Central memory CD8-positive, alpha-beta T cell (primary cell): ENCODE measurements around the gene HPSE2.

Experiments used
- ATAC-seq: fragments of 150-1000 bp; cut with Tn5 transposase; replicated peaks from 2 replicates; pipeline ENCODE4 v1.10.0; 2022; ENCODE audit warnings: mild to moderate bottlenecking, moderate FRiP score, moderate number of reproducible peaks; ENCODE audit not compliant: poor library complexity, severe bottlenecking; ENCODE audit errors: extremely low read depth
- DNase-seq, 2 donors: peaks; one replicate each; pipeline ENCODE4 v3.0.0; 2021; ENCODE audit warnings: low spot score in 2 of 2
- H3K27ac Mint-ChIP-seq: one replicate; pipeline ENCODE4 v1.8.0; 2022; ENCODE audit warnings: low read depth, mild to moderate bottlenecking, moderate library complexity, mixed read lengths
- H3K27me3 Mint-ChIP-seq: one replicate; pipeline ENCODE4 v1.8.0; 2022; ENCODE audit warnings: mixed read lengths
- H3K36me3 Mint-ChIP-seq: one replicate; pipeline ENCODE4 v1.8.0; 2022; ENCODE audit warnings: mild to moderate bottlenecking, moderate library complexity, mixed read lengths; ENCODE audit not compliant: insufficient read depth
- H3K4me1 Mint-ChIP-seq: one replicate; pipeline ENCODE4 v1.8.0; 2022; ENCODE audit warnings: mixed read lengths
- H3K4me3 Mint-ChIP-seq: one replicate; pipeline ENCODE4 v1.8.0; 2022; ENCODE audit warnings: mild to moderate bottlenecking, moderate library complexity, mixed read lengths
- H3K9me3 Mint-ChIP-seq: one replicate; pipeline ENCODE4 v1.8.0; 2022; ENCODE audit warnings: mixed read lengths

HPSE2 gene

DNA sequence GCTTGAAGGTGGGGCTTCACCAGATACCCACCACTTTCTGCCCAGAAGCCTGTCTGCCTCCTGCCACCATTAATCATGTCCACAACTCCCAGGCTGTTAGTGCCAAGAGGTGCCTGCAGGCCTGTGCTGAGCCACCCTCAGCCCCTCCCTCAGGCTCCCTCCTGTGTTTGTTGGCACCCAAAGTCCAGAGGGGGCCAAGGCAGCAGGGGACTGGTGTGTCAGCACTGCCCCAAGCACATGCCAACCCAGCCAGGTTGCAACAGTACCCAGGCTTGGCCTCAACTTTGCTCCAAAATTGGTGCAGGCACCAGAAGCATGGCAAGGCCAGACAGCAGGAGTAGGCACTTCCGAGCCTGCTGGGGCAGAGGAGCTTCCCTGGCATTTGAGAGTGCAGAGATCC lies 111.3 kb downstream of the HPSE2 start:
- H3K4me3 Mint-ChIP-seq: no peak overlapping the region
- H3K36me3 Mint-ChIP-seq: no peaks in the 10 kb centered on the region
- DNase-seq (no peak), ATAC-seq (no peak)
- no peaks in the 10 kb centered on the region for H3K4me1 Mint-ChIP-seq
- H3K27ac Mint-ChIP-seq: no peak overlapping the region
- H3K9me3 Mint-ChIP-seq: no peaks in the 10 kb centered on the region
- H3K27me3 Mint-ChIP-seq: no peaks in the 10 kb centered on the region

- no peak for DNase-seq
- H3K36me3 Mint-ChIP-seq: no peaks in the 10 kb centered on the region
- no peak overlapping the region for H3K4me3 Mint-ChIP-seq
- H3K4me1 Mint-ChIP-seq: no peaks in the 10 kb centered on the region
- no peaks in the 10 kb centered on the region for H3K9me3 Mint-ChIP-seq
- no peaks in the 10 kb centered on the region for H3K27me3 Mint-ChIP-seq
- ATAC-seq: no peak
- no peak overlapping the region for H3K27ac Mint-ChIP-seq
Observed at GRCh38 chr10:99123851-99124250, 111.8 kb downstream of the HPSE2 start.

- Mint-ChIP-seq H3K36me3 (no peaks in the 10 kb centered on the region), H3K27ac (no peak overlapping the region), H3K4me3 (no peak overlapping the region), H3K27me3 (no peaks in the 10 kb centered on the region), H3K4me1 (no peaks in the 10 kb centered on the region), H3K9me3 (no peaks in the 10 kb centered on the region)
- DNase-seq (no peak), ATAC-seq (no peak)
Observed at GRCh38 chr10:99123336-99123735, 112.3 kb downstream of the HPSE2 start.

- peaks cover 6% of the 10 kb centered on the region for H3K9me3 Mint-ChIP-seq
- no peak overlapping the region for H3K4me3 Mint-ChIP-seq
- no peak overlapping the region for H3K27ac Mint-ChIP-seq
- H3K4me1 Mint-ChIP-seq: no peaks in the 10 kb centered on the region
- H3K27me3 Mint-ChIP-seq: no peaks in the 10 kb centered on the region
- DNase-seq (no peak), ATAC-seq (no peak)
- no peaks in the 10 kb centered on the region for H3K36me3 Mint-ChIP-seq
Observed at GRCh38 chr10:99119258-99119748, 116.3 kb downstream of the HPSE2 start.

GRCh38 chr10:99115703-99116102 lies 119.9 kb downstream of the HPSE2 start:
- peaks cover 6% of the 10 kb centered on the region for H3K9me3 Mint-ChIP-seq
- H3K4me3 Mint-ChIP-seq: no peak overlapping the region
- no peak for DNase-seq
- no peaks in the 10 kb centered on the region for H3K36me3 Mint-ChIP-seq
- no peak overlapping the region for H3K27ac Mint-ChIP-seq
- no peaks in the 10 kb centered on the region for H3K27me3 Mint-ChIP-seq
- H3K4me1 Mint-ChIP-seq: no peaks in the 10 kb centered on the region
- no peak for ATAC-seq

DNA sequence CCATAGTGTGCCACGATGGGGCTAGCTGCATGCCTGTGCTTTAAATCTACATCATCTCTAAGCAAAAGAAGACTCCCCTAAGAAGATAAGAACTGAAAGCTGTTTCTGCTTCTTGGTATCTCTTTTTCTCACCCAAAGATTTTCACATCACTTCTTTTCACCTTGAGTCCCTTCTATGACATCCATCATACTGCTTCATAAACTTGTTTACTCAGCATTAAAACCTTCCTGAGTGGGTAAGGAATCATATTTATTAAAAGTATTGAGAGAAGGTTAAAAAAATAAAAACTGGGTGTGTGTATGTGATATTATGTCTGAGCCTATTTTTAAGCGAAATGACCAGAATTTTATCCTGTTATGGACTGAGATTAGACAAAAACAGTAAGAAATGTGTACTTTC lies 150.3 kb downstream of the HPSE2 start:
- H3K9me3 Mint-ChIP-seq: peaks cover 6% of the 10 kb centered on the region
- no peaks in the 10 kb centered on the region for H3K36me3 Mint-ChIP-seq
- ATAC-seq (no peak), DNase-seq (no peak)
- no peaks in the 10 kb centered on the region for H3K27me3 Mint-ChIP-seq
- no peaks in the 10 kb centered on the region for H3K4me1 Mint-ChIP-seq
- no peak overlapping the region for H3K27ac Mint-ChIP-seq
- no peak overlapping the region for H3K4me3 Mint-ChIP-seq

DNA sequence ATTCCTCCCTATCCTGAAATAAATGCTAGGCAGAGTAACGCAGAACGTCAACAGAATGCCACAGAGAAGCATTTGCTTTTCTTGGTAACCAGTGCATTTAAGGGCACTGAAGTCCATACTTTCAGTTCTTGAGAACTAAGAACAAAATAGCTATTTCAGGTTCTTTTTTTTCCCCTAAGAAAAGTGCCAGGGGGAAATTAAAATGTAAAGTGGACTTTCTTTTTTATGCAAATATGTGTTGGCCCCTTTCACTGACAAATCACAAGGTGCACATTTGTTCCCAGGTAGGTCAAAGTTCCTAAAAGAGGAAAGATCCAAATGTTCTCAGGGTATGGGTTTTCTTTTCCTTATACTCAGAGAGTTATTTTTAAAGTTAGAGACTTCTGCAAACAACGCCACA lies 151.5 kb downstream of the HPSE2 start:
- H3K27ac Mint-ChIP-seq: no peak overlapping the region
- DNase-seq: no peak
- H3K4me3 Mint-ChIP-seq: no peak overlapping the region
- H3K4me1 Mint-ChIP-seq: no peaks in the 10 kb centered on the region
- H3K27me3 Mint-ChIP-seq: no peaks in the 10 kb centered on the region
- no peaks in the 10 kb centered on the region for H3K36me3 Mint-ChIP-seq
- no peaks in the 10 kb centered on the region for H3K9me3 Mint-ChIP-seq
- ATAC-seq: no peak

DNA sequence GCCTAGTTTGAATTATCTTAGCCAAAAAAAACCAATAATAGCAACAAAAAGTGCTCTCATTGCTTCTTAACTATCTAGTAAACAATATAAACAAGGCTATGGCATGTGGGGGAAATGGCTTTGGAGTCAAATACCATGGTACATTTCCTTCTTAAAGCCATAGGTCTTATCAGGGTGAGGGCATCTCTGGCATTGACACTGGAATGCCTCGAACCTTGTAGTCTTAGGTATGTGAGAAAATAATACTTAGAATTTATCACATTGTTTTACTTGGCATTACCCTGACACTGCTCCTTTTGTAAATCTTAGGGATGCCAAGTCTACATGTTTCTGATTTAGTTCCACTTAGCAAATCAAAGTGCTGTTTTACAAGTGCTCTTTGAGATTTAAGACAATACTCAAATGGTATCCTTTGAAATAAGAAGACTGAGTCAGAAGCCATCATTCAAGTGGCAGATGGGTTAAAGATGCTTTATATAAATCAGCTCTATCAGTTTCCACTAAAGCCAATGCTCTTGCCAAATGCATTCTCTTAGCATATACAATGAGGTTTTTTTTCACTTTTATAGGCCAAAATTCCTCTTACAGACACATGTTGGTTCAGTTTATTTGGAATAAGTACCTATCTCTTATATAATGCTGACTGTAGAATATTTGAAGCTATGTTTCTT lies 155.2 kb downstream of the HPSE2 start:
- no peaks in the 10 kb centered on the region for H3K9me3 Mint-ChIP-seq
- ATAC-seq: no peak

DNA sequence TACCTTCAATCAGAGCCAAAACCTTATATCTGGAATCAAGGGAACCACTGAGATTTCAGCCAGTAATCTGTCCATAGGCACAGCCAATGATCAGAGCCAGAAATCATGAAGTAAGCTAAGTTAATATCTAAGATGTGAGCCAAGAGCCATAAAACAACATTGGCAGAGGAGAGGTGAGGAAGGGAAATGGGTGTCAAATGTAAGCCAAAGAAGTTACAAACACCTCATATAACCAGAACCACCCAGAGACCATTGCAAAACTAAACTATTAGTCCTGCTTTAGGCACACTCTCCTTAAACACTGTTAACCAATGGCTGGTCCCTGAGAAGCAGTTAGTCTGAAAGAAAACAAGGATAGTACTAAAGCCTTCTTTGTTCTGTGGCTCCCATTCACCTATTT lies 173.1 kb downstream of the HPSE2 start:
- ATAC-seq: no peak
- no peaks in the 10 kb centered on the region for H3K36me3 Mint-ChIP-seq
- H3K27me3 Mint-ChIP-seq: no peaks in the 10 kb centered on the region

More for the DNA sequence above, 155.2 kb downstream of the HPSE2 start:
- H3K4me1 Mint-ChIP-seq: no peaks in the 10 kb centered on the region
- no peak for DNase-seq
- H3K4me3 Mint-ChIP-seq: no peak overlapping the region
- no peak overlapping the region for H3K27ac Mint-ChIP-seq
- peaks cover 11% of the 10 kb centered on the region for H3K27me3 Mint-ChIP-seq
- H3K36me3 Mint-ChIP-seq: no peaks in the 10 kb centered on the region

DNA sequence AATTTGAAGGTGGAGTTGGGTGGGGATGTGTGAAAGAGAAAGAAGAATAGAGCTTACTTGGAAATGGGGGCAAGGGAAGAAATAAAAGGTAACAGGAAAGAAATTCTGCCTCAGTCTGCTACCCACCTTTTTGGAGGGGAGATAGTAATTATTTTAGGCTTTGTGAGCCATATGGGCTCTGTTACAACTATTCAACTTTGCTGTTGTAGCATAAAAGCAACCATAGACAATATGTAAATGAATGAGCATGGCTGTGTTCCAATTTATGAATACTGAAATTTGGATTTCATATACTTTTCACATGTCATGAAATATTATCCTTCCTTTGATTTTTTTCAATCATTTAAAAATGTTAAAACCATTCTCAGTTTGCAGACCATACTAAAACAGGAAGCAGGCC lies 176.9 kb downstream of the HPSE2 start:
- H3K36me3 Mint-ChIP-seq: no peaks in the 10 kb centered on the region
- no peak overlapping the region for H3K4me3 Mint-ChIP-seq
- H3K27me3 Mint-ChIP-seq: no peaks in the 10 kb centered on the region
- no peaks in the 10 kb centered on the region for H3K4me1 Mint-ChIP-seq
- DNase-seq (no peak), ATAC-seq (no peak)
- H3K27ac Mint-ChIP-seq: no peak overlapping the region
- no peaks in the 10 kb centered on the region for H3K9me3 Mint-ChIP-seq

More for the DNA sequence above, 173.1 kb downstream of the HPSE2 start:
- Mint-ChIP-seq H3K4me3 (no peak overlapping the region), H3K4me1 (no peaks in the 10 kb centered on the region), H3K27ac (no peak overlapping the region), H3K9me3 (peaks cover 6% of the 10 kb centered on the region)
- DNase-seq: no peak

DNA sequence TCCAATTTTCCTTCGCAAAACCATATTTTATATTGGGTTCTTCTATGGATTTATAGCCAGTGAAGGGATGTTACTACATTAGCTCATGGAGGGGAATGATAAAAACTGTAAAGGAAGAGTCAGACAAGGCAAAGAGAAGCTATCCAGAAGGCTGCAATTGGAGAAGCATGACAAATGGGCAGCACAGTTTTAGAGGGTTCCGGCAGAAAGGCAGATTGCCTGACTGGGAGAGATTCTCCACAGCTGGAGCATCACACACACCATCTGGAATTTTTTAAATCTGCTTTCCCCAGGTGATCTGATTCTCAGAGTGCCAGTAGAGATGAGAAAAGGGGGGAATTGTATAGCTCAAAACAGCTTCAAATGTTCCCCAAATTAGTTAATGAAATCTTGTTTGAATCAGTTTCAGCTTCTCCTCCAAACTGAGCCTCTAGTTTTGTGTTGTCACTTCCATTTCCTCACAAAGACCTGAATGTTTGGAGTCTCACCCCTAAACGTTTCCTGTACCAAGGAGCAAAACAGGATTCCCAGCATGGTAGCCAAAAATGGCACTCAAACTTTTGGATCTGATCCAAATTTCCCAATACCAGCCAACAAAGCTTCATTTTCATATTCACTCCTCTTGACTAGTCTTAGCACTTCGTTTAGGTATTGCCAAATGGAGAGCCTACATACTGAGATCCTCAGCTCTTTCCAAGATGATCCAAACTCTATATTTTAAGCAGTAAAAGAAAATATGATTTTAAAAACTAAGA lies 177.5 kb downstream of the HPSE2 start:
- H3K27ac Mint-ChIP-seq: no peak overlapping the region
- H3K4me3 Mint-ChIP-seq: no peak overlapping the region
- no peak for ATAC-seq
- no peaks in the 10 kb centered on the region for H3K36me3 Mint-ChIP-seq
- no peaks in the 10 kb centered on the region for H3K9me3 Mint-ChIP-seq
- no peaks in the 10 kb centered on the region for H3K27me3 Mint-ChIP-seq
- no peaks in the 10 kb centered on the region for H3K4me1 Mint-ChIP-seq
- DNase-seq: no peak

- no peak for DNase-seq
- no peaks in the 10 kb centered on the region for H3K36me3 Mint-ChIP-seq
- H3K27ac Mint-ChIP-seq: no peak overlapping the region
- H3K4me3 Mint-ChIP-seq: no peak overlapping the region
- no peaks in the 10 kb centered on the region for H3K4me1 Mint-ChIP-seq
- H3K9me3 Mint-ChIP-seq: peaks cover 11% of the 10 kb centered on the region
- ATAC-seq: no peak
- no peaks in the 10 kb centered on the region for H3K27me3 Mint-ChIP-seq
Observed at GRCh38 chr10:99045671-99046070, 190.0 kb downstream of the HPSE2 start.

DNA sequence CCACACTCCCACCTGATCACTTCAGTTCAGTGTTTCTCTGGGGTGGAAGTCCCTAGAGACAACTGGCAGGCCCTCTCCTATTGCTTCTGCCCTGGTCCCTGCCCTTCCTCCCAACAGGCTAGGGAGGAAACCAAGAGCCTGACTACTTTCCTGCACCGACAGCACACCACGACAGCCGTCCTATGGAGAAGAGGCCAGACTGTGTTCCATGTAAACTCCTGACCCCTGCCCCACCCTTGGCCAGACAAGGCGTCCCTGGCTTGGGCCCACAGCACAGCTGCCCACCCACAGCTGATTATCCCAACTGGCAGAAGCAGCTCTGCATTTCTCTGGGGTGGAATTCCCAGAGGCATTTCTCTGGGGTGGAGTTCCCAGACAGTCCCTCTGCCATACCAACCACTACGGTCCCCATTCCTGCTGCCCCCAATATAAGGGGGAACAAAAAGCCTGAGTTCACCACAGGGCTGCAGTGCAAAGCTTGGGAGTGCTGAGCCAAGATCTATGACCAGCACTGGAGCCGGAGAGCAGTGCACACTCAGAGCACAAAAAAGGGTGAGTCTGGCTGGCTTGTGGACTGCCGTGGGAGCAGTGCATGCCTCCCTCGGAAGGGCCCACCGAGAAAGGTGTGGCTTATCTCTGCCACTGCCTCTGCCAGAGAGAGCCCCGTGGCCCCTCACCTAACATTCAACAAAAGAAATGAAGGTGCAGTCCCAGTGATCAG lies 193.4 kb downstream of the HPSE2 start:
- H3K36me3 Mint-ChIP-seq: no peaks in the 10 kb centered on the region
- no peak overlapping the region for H3K4me3 Mint-ChIP-seq
- ATAC-seq (no peak), DNase-seq (no peak)
- no peaks in the 10 kb centered on the region for H3K4me1 Mint-ChIP-seq
- H3K9me3 Mint-ChIP-seq: peaks cover 6% of the 10 kb centered on the region
- no peak overlapping the region for H3K27ac Mint-ChIP-seq
- H3K27me3 Mint-ChIP-seq: no peaks in the 10 kb centered on the region
